Measurements from ENCODE around the gene PIP5K1B.

PIP5K1B gene

DNA sequence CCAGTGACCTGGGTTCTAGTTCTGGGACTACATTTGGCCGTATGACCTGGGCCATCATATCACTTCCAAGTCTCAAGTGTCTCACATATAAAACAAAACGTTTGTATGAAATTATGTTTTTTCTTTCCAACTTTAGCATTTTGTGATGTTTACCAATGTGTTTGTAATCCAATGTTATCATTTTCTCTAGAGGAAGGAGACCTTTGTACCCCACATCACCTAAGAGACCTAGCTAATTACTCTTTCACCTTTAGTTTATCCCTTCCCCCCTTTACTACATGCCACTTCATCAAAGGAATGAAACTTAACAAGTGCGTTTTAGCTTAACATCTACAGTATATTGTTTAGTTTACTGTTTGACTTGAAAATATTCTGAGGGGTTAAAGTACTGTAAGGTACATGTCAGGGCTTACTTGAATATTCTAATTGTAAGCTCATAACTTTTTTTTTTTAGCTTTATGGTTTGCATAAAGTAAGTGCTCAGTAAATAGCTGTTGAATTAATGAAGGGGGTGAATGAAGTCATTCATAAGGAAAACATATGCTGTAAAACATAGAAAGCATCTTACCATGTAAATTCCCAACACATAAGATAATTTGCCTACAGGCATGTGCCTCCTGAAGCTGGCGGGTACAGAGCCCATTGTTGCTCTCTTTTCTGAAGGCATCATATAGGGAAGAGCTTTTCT is 2.9 kb downstream of the PIP5K1B start:
- no peak for DNase-seq

DNA sequence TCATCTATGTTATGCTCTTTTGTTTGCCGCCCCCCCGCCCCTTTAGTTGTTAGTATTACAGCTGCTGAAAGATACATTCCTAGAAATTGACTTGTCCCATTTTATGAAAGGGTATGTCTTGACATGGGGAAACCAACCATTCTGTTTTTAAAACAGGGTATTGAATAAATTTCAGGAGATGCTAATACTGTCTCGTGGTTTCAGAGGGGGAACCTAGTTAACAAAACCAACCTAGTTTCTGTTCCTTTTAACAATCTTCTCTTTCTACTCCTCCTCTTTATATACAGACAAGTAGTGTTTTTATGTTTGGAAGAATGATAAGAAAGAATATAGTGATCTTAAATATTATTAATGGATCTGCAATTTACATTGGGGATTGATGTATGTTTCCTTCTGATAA is 3.5 kb downstream of the PIP5K1B start:
- no peak for DNase-seq

DNA sequence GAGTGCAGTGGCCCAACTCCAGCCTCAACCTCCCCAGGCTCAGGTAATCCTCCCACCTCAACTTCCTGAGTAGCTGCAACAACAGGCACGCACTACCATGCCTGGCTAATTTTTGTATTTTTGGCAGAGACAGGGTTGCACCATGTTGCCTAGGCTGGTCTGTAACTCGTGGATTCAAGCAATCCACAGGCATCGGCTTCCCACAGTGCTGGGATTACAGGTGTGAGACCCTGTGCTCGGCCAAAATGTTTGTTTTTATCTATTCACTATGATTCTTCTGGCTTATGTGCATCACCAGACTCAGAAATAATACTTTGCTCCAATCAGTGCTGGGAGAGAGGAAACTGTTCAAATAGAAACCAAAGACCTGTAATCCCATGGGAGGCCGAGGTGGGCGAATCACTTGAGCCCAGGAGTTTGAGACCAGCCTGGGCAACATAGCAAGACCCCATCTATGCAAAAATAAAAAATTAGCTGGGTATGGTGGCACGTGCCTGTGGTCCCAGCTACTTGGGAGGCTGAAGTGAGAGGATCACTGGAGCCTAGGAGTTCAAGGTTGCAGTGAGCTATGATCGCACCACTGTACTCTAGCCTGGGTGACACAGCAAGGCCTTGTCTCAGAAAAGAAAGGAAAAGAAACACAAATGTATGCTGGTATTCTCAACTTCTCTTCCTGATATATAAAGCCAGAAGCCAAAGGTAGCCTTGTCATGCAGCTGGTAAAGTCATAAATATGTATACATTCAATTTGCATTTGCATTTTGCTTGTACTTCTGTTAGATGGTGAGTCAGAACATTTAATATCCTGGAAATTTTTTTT is 4.5 kb downstream of the PIP5K1B start:
- no peak for DNase-seq

DNA sequence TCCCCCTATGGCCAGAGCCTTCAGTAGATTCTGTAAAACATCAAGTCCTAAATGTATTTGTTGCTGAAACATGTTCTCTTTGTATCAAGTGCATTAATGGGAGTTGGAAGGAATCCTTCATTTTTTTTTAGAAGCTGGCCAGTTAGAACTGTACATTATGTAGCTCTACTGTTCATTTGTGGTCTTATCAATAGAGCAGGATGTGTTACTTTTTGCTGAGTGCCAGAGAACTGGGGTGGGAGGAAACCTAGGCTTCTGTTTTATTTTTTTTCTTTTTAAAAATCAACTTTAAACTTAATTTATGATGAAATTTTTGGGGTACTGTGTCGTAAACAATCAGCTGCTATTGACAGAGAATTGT is 5.1 kb downstream of the PIP5K1B start:
- no peak for DNase-seq

DNA sequence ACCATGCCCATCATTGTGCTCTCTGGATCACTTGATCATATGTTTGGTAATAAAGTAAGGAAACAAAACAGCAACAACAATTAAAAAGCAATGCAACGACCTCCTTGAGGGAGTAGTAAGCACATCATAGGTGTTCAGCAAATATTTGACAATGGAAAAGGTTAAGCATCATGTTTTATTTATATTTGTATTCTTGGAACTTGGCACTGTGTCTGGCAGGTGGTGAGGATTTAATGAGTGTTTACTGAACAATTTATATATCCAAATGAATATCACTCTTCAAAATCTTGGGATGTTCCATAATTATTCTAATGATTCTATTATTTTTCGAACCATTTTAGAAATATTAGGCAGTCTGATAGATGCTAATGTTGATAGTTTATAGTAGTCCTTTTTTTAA is 6.2 kb downstream of the PIP5K1B start:
- no peak for DNase-seq

DNA sequence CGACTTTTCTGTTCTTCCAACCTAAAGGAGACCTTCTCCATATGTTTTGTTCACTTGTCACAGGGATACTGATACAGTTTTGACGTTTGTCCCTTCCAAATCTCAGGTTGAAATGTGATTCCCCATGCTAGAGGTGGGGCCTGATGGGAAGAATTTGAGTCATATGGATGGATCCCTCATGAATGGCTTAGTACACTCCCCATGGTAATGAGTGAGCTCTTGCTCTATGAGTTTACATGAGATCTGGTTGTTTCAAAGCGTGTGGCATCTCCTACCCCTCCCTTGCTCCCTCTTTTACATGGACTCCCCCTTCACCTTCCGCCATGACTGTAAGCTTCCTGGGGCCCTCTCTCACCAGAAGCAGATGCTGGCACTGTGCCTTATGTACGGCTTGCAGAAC is 6.9 kb downstream of the PIP5K1B start:
- DNase-seq = no peak

DNA sequence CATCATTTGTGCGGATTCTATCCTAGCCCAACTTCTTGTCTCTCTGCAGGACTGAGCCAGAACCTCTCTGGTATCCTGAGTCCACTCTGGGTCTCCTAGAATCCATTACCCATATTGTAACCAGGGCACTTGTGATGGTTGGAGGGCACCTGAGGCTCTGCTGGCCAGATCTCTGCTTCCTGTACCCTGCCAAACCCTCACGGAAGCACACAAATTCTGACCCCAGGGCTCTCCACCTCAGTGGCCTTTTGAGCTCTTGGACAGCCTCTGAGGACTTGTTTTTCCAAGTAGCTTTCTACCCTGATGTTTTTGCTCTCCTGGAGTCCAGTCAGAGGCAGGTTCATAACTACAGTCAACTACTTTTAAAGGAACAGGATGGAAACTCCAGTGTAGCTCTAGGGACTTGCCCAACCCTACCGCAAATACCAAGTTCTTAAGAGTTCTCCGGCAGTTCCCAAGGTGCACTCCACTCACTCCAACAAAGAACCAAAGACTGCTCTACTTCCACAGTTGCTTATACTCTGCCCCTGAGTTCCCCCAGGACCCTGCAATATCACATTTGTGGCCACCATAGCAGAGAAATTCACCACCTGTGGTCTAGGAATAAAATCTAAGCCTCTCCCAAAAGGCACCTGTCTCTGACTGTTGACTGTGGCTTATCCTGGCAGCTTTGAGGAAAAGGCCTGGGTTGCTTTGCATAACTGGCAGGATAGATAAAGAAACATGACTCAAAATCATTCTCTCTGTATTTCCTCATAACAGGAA is 9.6 kb downstream of the PIP5K1B start:
- no peak for DNase-seq

DNA sequence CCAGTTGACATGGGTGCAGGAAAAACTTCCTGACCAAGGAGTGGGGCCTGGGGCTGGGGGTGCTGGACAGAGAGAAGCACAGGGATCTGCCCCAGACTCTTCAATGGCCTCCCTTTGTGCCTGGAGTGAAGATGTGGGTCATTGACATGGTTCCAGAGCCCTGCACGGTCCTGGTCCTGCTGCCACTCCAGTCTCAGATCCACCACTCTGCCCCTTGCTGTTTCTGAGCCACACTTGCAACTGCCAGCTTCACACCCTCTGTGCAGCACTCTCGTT is 10.1 kb downstream of the PIP5K1B start:
- DNase-seq = no peak

DNA sequence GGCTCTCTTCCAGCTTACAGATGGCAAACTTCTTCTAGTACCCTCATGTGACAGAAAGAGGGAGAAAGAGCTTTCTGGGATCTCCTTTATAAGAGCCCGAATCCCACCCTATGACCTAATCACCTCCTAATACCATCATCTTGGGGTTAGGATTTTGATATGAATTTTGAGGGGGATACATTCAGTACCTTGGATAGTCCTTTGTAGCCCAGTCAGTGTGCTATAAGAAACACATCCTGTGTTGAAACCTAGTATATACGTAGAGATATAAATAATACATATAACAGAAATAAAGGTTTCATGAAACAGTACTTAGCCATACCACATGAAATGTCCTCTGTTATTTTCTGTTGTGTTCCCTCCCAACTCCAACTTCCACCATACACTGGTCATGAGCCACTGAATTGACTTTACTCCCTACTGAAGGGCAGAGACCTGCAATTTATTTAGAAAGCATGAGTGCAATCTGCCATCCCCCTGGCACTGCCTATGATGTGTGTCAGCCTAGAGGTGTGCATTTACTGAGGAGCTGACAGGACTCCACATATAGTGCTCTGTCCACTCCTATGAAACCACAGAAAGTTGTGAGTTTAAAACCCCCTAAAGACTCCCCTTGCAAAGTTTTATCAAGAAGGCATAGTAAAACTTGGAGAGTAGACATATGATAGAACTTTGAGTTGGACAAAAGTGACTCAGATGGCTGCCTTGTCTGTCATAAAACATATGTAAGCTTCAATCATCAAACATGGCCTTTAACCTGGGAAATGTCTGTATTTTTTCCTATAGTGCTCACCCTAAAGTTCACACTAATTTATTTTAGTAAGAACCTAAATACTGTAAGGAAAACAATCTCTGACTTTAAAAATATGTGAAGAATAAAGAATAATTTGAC is 12.8 kb downstream of the PIP5K1B start:
- DNase-seq = no peak

DNA sequence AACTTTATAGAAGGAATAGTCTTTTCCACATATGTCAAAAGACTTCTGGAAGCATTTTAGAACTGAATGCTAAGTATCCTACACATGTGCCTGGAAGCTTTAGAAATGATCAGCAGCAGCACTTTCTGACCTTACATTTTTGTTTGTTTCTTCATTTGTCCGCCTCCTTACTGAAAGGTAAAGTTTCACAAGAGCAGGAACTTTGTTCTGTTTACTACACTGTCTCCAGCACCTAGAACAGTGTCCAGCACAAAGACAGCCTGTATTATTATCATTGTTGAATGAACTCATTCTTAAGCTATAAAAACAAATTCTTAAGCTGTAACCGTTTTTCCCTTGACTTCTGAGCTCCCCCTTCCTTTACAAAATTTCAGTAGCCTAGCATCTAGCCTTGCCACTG is 14.8 kb downstream of the PIP5K1B start:
- no peak for DNase-seq

DNA sequence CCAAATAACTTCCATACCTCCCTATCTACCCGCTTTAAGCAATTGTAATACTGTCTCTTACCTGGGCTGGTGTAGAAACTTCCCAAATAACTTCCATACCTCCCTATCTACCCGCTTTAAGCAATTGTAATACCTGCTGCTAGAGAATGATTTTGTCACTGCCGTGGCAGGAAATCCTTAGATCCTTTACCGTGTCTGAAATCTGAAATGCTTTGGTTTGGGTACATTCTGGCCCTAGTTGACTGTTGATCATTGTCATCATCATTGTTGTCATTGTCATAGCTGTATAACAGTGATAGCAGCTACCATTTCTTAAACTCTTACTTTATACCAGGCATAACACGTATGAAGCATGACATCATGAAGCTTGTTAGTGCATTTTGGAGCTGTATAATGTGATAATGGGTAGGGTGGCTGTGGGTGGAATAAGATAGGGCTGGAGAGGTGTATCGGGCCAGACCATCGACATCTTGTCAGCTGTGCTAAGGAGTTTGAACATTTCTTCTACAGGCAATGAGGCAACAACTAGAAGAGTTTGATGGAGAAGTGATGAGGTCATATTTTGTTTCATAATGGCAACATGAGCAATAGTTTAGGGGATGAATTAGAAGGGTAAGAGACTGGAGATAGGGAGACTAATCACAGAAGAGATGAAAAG is 15.7 kb downstream of the PIP5K1B start:
- no peak for DNase-seq

DNA sequence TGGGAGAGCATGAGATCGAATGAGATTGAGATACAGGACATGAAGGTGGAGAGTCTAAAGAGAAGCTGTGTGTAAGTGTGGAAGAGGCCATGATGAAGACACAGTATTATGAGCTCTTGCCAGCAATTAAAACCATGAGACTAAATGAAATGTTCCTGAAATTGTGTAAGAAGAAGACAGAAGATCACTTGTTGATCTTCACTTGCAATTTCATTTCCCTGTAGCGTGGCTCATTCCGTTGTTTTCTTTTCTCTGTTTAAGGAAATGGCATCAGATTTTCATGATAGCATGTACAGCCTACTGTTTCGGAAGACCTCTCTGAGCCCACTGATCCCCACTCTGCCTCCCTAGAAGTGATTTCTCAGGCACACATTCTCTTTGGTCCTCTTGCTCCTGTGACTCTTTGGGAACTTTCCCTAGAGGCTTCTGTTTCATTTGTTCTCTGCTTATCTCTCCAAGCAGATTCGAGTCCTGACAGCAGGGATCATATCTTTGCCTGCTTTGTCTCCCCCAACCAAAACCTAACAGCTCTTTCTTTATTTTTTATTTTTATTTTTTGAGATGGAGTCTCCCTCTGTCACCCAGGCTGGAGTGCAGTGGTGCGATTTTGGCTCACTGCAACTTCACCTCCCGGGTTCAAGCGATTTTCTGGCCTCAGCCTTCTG is 16.8 kb downstream of the PIP5K1B start:
- no peak for DNase-seq

DNA sequence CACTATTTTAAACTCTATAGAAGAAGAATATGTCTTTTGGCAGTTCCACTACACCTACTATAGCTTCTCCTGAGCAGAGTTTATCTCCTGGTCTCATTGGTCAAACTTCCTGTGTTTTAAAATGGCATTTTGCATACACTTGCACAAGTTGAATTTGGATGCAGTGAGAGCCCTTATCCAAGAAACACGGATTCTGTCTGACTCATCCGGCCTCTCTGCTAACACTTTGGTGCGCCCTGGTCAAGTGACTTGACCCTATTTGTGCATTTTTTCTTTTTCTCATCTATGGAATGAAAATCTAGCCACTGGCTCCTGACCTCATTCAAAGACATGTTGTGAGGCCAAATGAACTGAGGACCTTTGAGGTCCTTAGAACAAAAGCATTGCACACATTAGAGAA is 20.0 kb downstream of the PIP5K1B start:
- DNase-seq = no peak

DNA sequence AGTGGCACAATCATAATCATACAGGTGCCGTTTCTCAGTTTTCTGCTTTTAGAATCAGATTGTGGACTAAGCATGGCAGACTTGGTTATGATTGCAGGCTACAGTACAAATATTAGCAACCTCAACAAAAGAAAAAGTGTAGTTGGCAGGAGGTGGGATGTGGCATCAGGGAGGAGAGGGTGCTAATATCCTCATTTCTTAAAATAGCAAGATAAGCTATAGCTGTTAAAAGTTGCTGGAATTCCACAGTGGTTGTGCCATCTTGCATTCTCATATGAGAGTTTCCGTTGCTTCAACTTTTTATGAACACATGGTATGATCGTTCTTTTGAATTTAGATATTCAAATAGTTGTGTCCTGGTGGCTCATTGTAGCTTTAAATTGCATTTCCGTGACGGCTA is 21.4 kb downstream of the PIP5K1B start:
- DNase-seq = no peak

DNA sequence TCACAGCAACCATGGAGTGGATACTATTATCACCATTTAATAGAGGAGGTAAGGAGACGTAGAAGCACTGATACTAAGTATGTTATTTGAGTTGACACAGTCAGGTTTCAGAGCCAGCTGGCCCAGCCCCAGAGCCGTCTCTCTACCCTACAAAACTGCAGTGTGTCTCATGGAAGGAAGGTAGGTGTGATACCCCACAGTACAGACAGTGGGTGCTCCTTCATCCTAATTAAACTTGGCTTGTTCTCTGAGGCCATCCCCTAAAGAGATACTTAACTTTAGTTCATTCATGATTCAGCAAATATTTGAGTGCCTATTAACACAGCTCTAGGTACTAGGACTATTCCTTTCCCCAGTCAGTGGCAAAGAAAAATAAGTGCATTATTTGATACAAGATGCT is 22.6 kb downstream of the PIP5K1B start:
- no peak for DNase-seq

DNA sequence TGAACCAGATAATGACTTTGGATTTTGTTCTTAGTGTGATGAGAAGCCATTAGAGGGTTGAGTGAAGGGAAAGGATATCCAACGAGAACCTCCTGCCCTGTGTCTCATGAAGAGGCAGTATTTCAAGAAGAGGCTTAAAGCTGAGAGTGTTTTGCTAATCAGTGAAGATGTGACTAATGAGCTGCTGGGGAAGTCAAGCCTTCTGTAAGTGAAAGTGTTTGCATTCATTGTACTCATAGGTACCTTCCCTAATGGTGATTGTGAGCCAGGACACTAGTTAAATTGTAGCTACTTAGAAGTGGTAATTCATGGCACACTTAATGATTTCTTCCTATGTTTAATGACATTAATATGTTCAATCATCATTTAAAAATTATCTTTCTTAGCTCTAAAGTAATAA is 23.7 kb downstream of the PIP5K1B start:
- no peak for DNase-seq

DNA sequence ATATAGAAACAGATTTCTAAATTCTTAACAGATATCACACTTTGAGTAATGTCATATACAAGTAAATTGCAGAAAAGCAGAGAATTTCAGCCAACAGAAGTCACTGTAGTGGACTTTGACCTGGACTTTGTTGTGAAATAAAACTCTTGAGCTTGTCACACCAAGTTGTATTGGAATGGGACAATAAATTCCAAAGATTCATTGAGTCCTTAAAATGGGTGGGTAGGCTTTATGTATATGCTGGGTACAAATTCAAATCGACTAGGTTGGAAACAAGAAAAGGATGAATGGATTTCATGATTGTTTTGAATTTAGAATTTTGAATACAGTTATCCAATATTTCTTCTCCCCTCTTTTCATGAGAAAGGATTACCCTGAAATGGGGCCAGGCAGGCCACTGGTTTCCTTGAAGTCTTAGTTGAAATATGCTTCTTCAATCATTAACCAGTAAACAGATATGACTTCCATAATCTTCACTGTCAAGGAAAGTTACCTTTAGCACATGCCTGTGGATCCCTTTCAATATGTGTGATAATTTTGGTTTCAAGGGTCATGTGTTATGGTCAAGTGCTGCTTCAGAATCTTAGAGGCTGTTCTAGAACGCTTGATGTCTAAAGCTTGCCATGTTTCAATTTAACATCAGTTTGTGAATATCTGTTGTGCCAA is 25.7 kb downstream of the PIP5K1B start:
- no peak for DNase-seq

DNA sequence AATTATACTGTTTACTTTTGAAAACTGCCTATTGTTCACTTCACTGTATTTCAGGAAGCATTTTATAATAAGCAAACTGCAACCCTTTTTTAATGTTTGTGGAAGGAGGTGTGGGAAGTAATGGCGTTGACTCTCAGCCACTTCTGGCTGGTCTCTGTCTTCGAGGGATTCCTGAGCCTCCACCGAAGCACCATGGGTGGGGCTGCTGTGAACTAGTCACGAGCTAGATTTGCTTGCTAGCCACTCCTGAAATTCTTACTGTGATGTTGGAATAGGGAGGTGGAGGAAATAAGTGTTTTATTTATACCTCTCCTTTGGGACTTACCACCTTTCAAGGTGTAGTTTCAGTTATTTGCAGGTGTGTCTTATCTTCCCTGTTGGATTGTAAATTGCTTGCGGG is 26.8 kb downstream of the PIP5K1B start:
- DNase-seq = no peak

DNA sequence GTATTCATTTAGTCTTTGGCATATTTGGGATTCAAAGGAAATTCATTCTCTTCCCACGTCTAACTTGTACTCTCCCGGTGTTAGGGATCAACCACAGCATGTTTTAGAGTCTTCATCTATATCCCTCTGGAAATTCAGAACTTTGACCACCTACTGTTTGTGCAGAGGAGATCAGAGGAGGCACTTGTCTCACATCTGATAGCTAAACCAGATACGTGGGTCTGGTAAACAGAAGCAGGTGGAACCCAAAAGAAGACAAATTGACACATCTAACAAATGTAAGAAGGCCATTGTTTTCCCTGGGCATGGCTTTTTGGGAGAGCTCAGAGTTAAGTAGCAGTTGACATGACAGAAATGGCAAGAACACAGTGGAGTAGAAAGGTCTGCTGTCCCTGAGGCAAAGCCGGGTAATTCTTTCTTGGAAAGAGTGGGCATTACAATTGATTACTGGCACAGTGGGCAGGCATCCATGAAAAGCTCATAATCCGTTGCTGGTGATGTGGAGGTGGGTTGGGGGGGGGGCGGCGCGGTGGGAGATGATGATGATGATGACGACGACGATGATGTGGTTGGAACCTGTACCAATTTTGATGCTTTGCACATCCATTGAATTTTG is 27.5 kb downstream of the PIP5K1B start:
- DNase-seq = no peak

DNA sequence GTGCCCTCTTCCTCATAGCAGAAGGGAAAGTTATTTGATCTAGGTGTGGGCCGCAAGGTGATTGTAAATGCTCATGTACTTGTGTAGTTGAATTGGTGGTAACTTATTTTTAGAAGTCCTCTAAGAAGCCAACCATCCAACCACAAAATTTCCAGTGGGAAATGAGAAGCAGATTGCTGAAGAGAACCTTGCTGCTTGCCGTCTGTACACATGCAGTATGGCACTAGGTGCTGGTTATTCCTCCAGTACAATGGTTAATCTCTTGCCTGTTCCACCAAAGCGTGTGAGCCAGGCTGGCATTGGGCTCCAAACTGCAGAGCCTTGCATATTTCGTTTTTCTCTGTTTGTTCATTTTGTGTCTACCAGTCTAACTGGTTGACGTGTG is 28.0 kb downstream of the PIP5K1B start:
- DNase-seq = no peak

All from nucleus accumbens (tissue), 56 donors.